ENCODE measurements around the gene TADA3.

- TF ChIP-seq, protein P1, sequence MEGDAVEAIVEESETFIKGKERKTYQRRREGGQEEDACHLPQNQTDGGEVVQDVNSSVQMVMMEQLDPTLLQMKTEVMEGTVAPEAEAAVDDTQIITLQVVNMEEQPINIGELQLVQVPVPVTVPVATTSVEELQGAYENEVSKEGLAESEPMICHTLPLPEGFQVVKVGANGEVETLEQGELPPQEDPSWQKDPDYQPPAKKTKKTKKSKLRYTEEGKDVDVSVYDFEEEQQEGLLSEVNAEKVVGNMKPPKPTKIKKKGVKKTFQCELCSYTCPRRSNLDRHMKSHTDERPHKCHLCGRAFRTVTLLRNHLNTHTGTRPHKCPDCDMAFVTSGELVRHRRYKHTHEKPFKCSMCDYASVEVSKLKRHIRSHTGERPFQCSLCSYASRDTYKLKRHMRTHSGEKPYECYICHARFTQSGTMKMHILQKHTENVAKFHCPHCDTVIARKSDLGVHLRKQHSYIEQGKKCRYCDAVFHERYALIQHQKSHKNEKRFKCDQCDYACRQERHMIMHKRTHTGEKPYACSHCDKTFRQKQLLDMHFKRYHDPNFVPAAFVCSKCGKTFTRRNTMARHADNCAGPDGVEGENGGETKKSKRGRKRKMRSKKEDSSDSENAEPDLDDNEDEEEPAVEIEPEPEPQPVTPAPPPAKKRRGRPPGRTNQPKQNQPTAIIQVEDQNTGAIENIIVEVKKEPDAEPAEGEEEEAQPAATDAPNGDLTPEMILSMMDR (conservative IDR thresholded peaks at IDR 0.05; ENCODE audit: low read depth, low read length) = no peak
- no peak for TF ChIP-seq EZH2 (IDR thresholded peaks at IDR 0.05; ENCODE audit: low read length, unreplicated experiment)
Observed at GRCh38 chr3:9731206-9732079, 60.8 kb downstream of the TADA3 start, which contains the start of gene BRPF1.

All from PC-3 (cell line).